B cell (primary cell): ENCODE measurements around the gene HAND2. TPM values are rescaled to one million over a fixed set of nuclear protein-coding genes. Genes with fewer than 3 reads are reported as not detected.

Experiments
- ATAC-seq: fragments of 200-7000 bp; cut with Tn5 transposase; one replicate; pipeline ENCODE4 v1.10.0; 2021; ENCODE audit warnings: low read depth, mild to moderate bottlenecking, moderate number of reproducible peaks, moderate library complexity
- CTCF ChIA-PET: fragments of 350-600 bp; sonication (Branson Sonifier 250); formaldehyde crosslinking; loops from one replicate; lab custom pipeline; 2021; ENCODE audit warnings: antibody characterized with exemption, inconsistent platforms; lab: Charles Lee
- POLR2A ChIA-PET: fragments of 350-600 bp; sonication (Branson Sonifier 250); formaldehyde crosslinking; loops from one replicate; lab custom pipeline; 2021; ENCODE audit warnings: antibody characterized with exemption; lab: Charles Lee
- DNase-seq: peaks from one replicate; pipeline ENCODE4 v3.0.0; 2013
- H2AFZ ChIP-seq: 2 replicates; pipeline ENCODE4 v1.6.1; 2012; ENCODE audit warnings: mild to moderate bottlenecking, low read depth, low read length; ENCODE audit not compliant: insufficient read depth, poor library complexity, severe bottlenecking
- H3K27ac ChIP-seq, 2 donors: 1 replicate in 1 of 2; 2 replicates in 1 of 2; pipeline ENCODE4 v1.5.1; 2012 to 2013; ENCODE audit warnings: low read length in 2 of 2, mild to moderate bottlenecking in 2 of 2, moderate library complexity in 1 of 2
- H3K27me3 ChIP-seq, 4 experiments: fragments of 200-600 bp in 1 of 4; sonication (generic) in 1 of 4; replicated peaks in 1 of 4; 1 replicate in 2 of 4; 2 replicates in 2 of 4; pipeline versions ENCODE4 v1.6.1 to v1.7.0; 2013 to 2016; ENCODE audit warnings: low read length in 3 of 4, mild to moderate bottlenecking in 2 of 4, mixed read lengths in 1 of 4, moderate library complexity in 1 of 4; ENCODE audit not compliant: insufficient read depth in 4 of 4, control insufficient read depth in 3 of 4; ENCODE audit errors: control extremely low read depth in 1 of 4
- H3K36me3 ChIP-seq, 2 experiments: replicated peaks in 1 of 2; 1 replicate in 1 of 2; 2 replicates in 1 of 2; pipeline versions ENCODE4 v1.6.1 to v1.7.1; 2013; ENCODE audit warnings: low read length in 1 of 2; ENCODE audit not compliant: insufficient read depth in 2 of 2, control insufficient read depth in 1 of 2; ENCODE audit errors: control extremely low read depth in 1 of 2, extremely low read depth in 1 of 2
- H3K4me1 ChIP-seq, 2 donors: fragments of 200-600 bp in 1 of 2; sonication (generic) in 1 of 2; 1 replicate in 1 of 2; 2 replicates in 1 of 2; pipeline versions ENCODE4 v1.5.1 to v1.6.1; 2013 to 2017; ENCODE audit warnings: low read length in 2 of 2; ENCODE audit not compliant: control insufficient read depth in 2 of 2, insufficient read depth in 2 of 2
- H3K4me2 ChIP-seq: replicated peaks from 2 replicates; pipeline ENCODE3; 2012; ENCODE audit warnings: mild to moderate bottlenecking, low read depth, low read length; ENCODE audit not compliant: poor library complexity, severe bottlenecking
- H3K4me3 ChIP-seq, 5 experiments: fragments of 200-600 bp in 1 of 5; sonication (generic) in 1 of 5; 1 replicate in 3 of 5; 2 replicates in 2 of 5; pipeline versions ENCODE4 v1.5.1 to v1.7.0; 2011 to 2016; ENCODE audit warnings: low read length in 4 of 5, mild to moderate bottlenecking in 4 of 5, low read depth in 2 of 5, control low read depth in 1 of 5, moderate library complexity in 1 of 5; ENCODE audit not compliant: insufficient read depth in 1 of 5; ENCODE audit errors: control extremely low read depth in 1 of 5, extremely low read depth in 1 of 5
- H3K79me2 ChIP-seq: fragments of 200-600 bp; sonication (generic); one replicate; pipeline ENCODE4 v1.6.0; 2016; ENCODE audit warnings: low read length; ENCODE audit not compliant: control insufficient read depth, insufficient read depth
- H3K9ac ChIP-seq: fragments of 200-600 bp; sonication (generic); 2 replicates; pipeline ENCODE4 v1.6.1; 2017; ENCODE audit warnings: mild to moderate bottlenecking, low read length, moderate library complexity
- H3K9me3 ChIP-seq, 3 donors: one replicate each; pipeline versions ENCODE4 v1.6.1 to v1.7.1; 2013; ENCODE audit warnings: low read length in 2 of 3; ENCODE audit not compliant: control insufficient read depth in 2 of 3, insufficient read depth in 1 of 3; ENCODE audit errors: control extremely low read depth in 1 of 3
- H4K20me1 ChIP-seq: 2 replicates; pipeline ENCODE4 v1.6.0; 2012; ENCODE audit warnings: mild to moderate bottlenecking, low read length; ENCODE audit not compliant: insufficient read depth, control insufficient read depth, poor library complexity, severe bottlenecking
- H3K27ac Mint-ChIP-seq: one replicate; pipeline ENCODE4 v1.8.0; 2021; ENCODE audit warnings: mixed read lengths
- H3K27me3 Mint-ChIP-seq: one replicate; pipeline ENCODE4 v1.8.0; 2021; ENCODE audit warnings: mixed read lengths
- H3K4me1 Mint-ChIP-seq: one replicate; pipeline ENCODE4 v1.8.0; 2021; ENCODE audit warnings: mixed read lengths
- H3K4me3 Mint-ChIP-seq: one replicate; pipeline ENCODE4 v1.8.0; 2021; ENCODE audit warnings: mixed read lengths
- H3K9me3 Mint-ChIP-seq: one replicate; pipeline ENCODE4 v1.8.0; 2022; ENCODE audit warnings: mixed read lengths; ENCODE audit not compliant: insufficient read depth
- CTCF ChIP-seq: fragments of 200-600 bp; IDR thresholded peaks from one replicate; pipeline ENCODE4 v1.8.0; 2022; ENCODE audit warnings: antibody characterized with exemption, mild to moderate bottlenecking
- EZH2 ChIP-seq: IDR thresholded peaks from 2 replicates; pipeline ENCODE4 v1.6.1; 2012; ENCODE audit warnings: borderline replicate concordance, low read depth, mild to moderate bottlenecking, moderate library complexity, low read length; ENCODE audit not compliant: insufficient read depth, poor library complexity, severe bottlenecking
- WGBS: methylation state at CpG from one replicate; pipeline ENCODE4 v1.1.5; 2013; ENCODE audit warnings: missing lambda C conversion rate; ENCODE audit not compliant: insufficient coverage; 5-methylcytosine and 5-hydroxymethylcytosine counted together
- intact Hi-C: fragments of 100-400 bp; cut with micrococcal nuclease; formaldehyde crosslinking; loops from one replicate; pipeline ENCODE4 v1.10.0; 2022
- polyA plus RNA-seq: library from polyadenylated mRNA; depleted of rRNA; stranded (reverse); fragments of >200 nt; gene quantifications from 2 replicates; pipeline ENCODE4 v1.2.3, GENCODE V29; 2012
- total RNA-seq, 2 donors: library from RNA; stranded (reverse); fragments of 120-200 nt in 1 of 2; gene quantifications; 1 replicate in 1 of 2; 2 replicates in 1 of 2; pipeline versions ENCODE4 v1.2.3 to v1.2.4, GENCODE V29; 2013 to 2022

The HAND2 gene
- total and polyA plus RNA-seq, 2 donors (not counting 1 experiment from before 2014, with no cell fraction given): not detected

- no peaks in the 10 kb centered on the region for H3K79me2 ChIP-seq
- no peaks in the 10 kb centered on the region for H3K36me3 ChIP-seq
- Mint-ChIP-seq H3K4me1 (peaks cover 11% of the 10 kb centered on the region), H3K27me3 (peaks cover 76% of the 10 kb centered on the region), H3K4me3 (no peak overlapping the region), H3K27ac (no peak overlapping the region), H3K9me3 (peaks cover 3% of the 10 kb centered on the region)
- H3K27ac ChIP-seq: no peak overlapping the region
- POLR2A ChIA-PET: no interaction called here
- DNase-seq (peak; percentile 22), ATAC-seq (no peak)
- intact Hi-C loops: no loop called here
- peak overlapping the region; percentile 44 for H2AFZ ChIP-seq
- no peak overlapping the region for H3K9ac ChIP-seq
- H3K9me3 ChIP-seq: peaks cover 0 to 81% (median 10%) of the 10 kb centered on the region in 3 donors
- H3K4me1 ChIP-seq: peaks cover 19 to 39% of the 10 kb centered on the region in 2 donors
- H3K4me2 ChIP-seq: peak overlapping the region; percentile 46
- CTCF ChIA-PET: no interaction called here
- no peaks in the 10 kb centered on the region for H4K20me1 ChIP-seq
- TF ChIP-seq CTCF (no peak), EZH2 (no peak)
- H3K4me3 ChIP-seq: no peak overlapping the region
- WGBS: 25% methylated on average over 13 of the region's 27 CpGs
- peaks cover 3 to 97% (median 84%) of the 10 kb centered on the region in 4 experiments for H3K27me3 ChIP-seq
Observed at GRCh38 chr4:173521467-173522159, 8.4 kb downstream of the HAND2 start.

- peaks cover 2% of the 10 kb centered on the region for H3K9me3 Mint-ChIP-seq
- no peak for ATAC-seq
Observed at GRCh38 chr4:173520921-173521466, 9.0 kb downstream of the HAND2 start.

More at GRCh38 chr4:173520921-173521466, 9.0 kb downstream of the HAND2 start:
- Histone ChIP-seq H4K20me1 (no peaks in the 10 kb centered on the region), H3K4me1 (peaks cover 19 to 39% of the 10 kb centered on the region in 2 donors), H3K27ac (no peak overlapping the region), H3K4me2 (no peak overlapping the region), H3K9me3 (peaks cover 0 to 81% (median 14%) of the 10 kb centered on the region in 3 donors), H3K36me3 (no peaks in the 10 kb centered on the region), H2AFZ (no peak overlapping the region), H3K79me2 (no peaks in the 10 kb centered on the region), H3K4me3 (no peak overlapping the region), H3K9ac (no peak overlapping the region), H3K27me3 (peaks cover 3 to 99% (median 85%) of the 10 kb centered on the region in 4 experiments)
- CTCF ChIA-PET: no interaction called here
- intact Hi-C loops: no loop called here
- TF ChIP-seq EZH2 (no peak), CTCF (no peak)
- Mint-ChIP-seq H3K4me1 (peaks cover 10% of the 10 kb centered on the region), H3K27ac (peak overlapping the region; percentile 17), H3K4me3 (no peak overlapping the region), H3K27me3 (peaks cover 78% of the 10 kb centered on the region)
- 29% methylated on average over 6 of the region's 10 CpGs for WGBS
- DNase-seq: no peak
- POLR2A ChIA-PET: no interaction called here
